Effector memory CD4-positive, alpha-beta T cell (primary cell): Measurements from ENCODE around the gene CLDN34.
A peak's percentile ranks its signal among the peaks of the same experiment; 100 is the strongest.

Experiments
- DNase-seq, 3 donors: peaks; one replicate each; pipeline ENCODE4 v3.0.0-alpha.2; 2020
- H3K27ac ChIP-seq: 2 replicates; pipeline ENCODE4 v1.7.0; 2013; ENCODE audit warnings: mild to moderate bottlenecking, low read length, moderate library complexity; ENCODE audit not compliant: insufficient read depth, poor library complexity, severe bottlenecking
- H3K27me3 ChIP-seq: replicated peaks from 2 replicates; pipeline ENCODE4 v1.7.0; 2013; ENCODE audit warnings: mild to moderate bottlenecking, low read length; ENCODE audit not compliant: insufficient read depth, control insufficient read depth, poor library complexity, severe bottlenecking
- H3K36me3 ChIP-seq: 2 replicates; pipeline ENCODE4 v1.7.0; 2013; ENCODE audit warnings: mild to moderate bottlenecking, low read length, moderate library complexity; ENCODE audit not compliant: control insufficient read depth, insufficient read depth
- H3K4me1 ChIP-seq: 2 replicates; pipeline ENCODE4 v1.7.0; 2013; ENCODE audit warnings: low read length, mild to moderate bottlenecking; ENCODE audit not compliant: control insufficient read depth, insufficient read depth, poor library complexity, severe bottlenecking
- H3K4me3 ChIP-seq: 2 replicates; pipeline ENCODE4 v1.7.0; 2013; ENCODE audit warnings: low read length, low read depth, mild to moderate bottlenecking; ENCODE audit not compliant: insufficient read depth, poor library complexity, severe bottlenecking
- H3K9me3 ChIP-seq: 2 replicates; pipeline ENCODE4 v1.7.0; 2013; ENCODE audit warnings: mild to moderate bottlenecking, low read length, moderate library complexity; ENCODE audit not compliant: control insufficient read depth

CLDN34 gene

GRCh38 chrX:9961750-9962149, 5.4 kb upstream of the CLDN34 start:
- H3K4me1 ChIP-seq = no peaks in the 10 kb centered on the region
- no peak for DNase-seq
- no peak overlapping the region for H3K27ac ChIP-seq
- H3K9me3 ChIP-seq = no peaks in the 10 kb centered on the region
- no peaks in the 10 kb centered on the region for H3K36me3 ChIP-seq
- no peaks in the 10 kb centered on the region for H3K27me3 ChIP-seq
- H3K4me3 ChIP-seq = no peak overlapping the region

GRCh38 chrX:9977635-9978034, 10.5 kb downstream of the CLDN34 start:
- Histone ChIP-seq H3K27me3 (no peaks in the 10 kb centered on the region), H3K4me3 (no peak overlapping the region), H3K27ac (no peak overlapping the region), H3K9me3 (no peaks in the 10 kb centered on the region), H3K4me1 (no peaks in the 10 kb centered on the region), H3K36me3 (no peaks in the 10 kb centered on the region)
- DNase-seq = no peak

- Histone ChIP-seq H3K27me3 (no peaks in the 10 kb centered on the region), H3K27ac (no peak overlapping the region), H3K4me1 (no peaks in the 10 kb centered on the region), H3K36me3 (no peaks in the 10 kb centered on the region), H3K4me3 (no peak overlapping the region), H3K9me3 (no peaks in the 10 kb centered on the region)
- DNase-seq = no peak
These were observed 13.2 kb downstream of the CLDN34 start for GRCh38 chrX:9980401-9980800.

- no peaks in the 10 kb centered on the region for H3K9me3 ChIP-seq
- no peak for DNase-seq
- no peak overlapping the region for H3K27ac ChIP-seq
- H3K4me1 ChIP-seq = no peaks in the 10 kb centered on the region
- H3K27me3 ChIP-seq = no peaks in the 10 kb centered on the region
- no peak overlapping the region for H3K4me3 ChIP-seq
- no peaks in the 10 kb centered on the region for H3K36me3 ChIP-seq
These were observed 13.8 kb downstream of the CLDN34 start for GRCh38 chrX:9980927-9981326.

GRCh38 chrX:9983441-9983840, 16.3 kb downstream of the CLDN34 start:
- H3K36me3 ChIP-seq = no peaks in the 10 kb centered on the region
- no peaks in the 10 kb centered on the region for H3K27me3 ChIP-seq
- no peak overlapping the region for H3K4me3 ChIP-seq
- no peaks in the 10 kb centered on the region for H3K9me3 ChIP-seq
- no peak overlapping the region for H3K27ac ChIP-seq
- DNase-seq = no peak
- no peaks in the 10 kb centered on the region for H3K4me1 ChIP-seq

GRCh38 chrX:9983846-9984245, 16.7 kb downstream of the CLDN34 start:
- H3K27me3 ChIP-seq = no peaks in the 10 kb centered on the region
- no peak for DNase-seq
- no peaks in the 10 kb centered on the region for H3K4me1 ChIP-seq
- no peak overlapping the region for H3K27ac ChIP-seq
- H3K36me3 ChIP-seq = no peaks in the 10 kb centered on the region
- H3K4me3 ChIP-seq = no peak overlapping the region
- no peaks in the 10 kb centered on the region for H3K9me3 ChIP-seq

GRCh38 chrX:9988762-9989161, 21.6 kb downstream of the CLDN34 start:
- Histone ChIP-seq H3K4me3 (no peak overlapping the region), H3K9me3 (no peaks in the 10 kb centered on the region), H3K27ac (no peak overlapping the region), H3K4me1 (no peaks in the 10 kb centered on the region), H3K36me3 (no peaks in the 10 kb centered on the region), H3K27me3 (no peaks in the 10 kb centered on the region)
- no peak for DNase-seq

- Histone ChIP-seq H3K4me1 (no peaks in the 10 kb centered on the region), H3K27me3 (no peaks in the 10 kb centered on the region), H3K4me3 (no peak overlapping the region), H3K27ac (no peak overlapping the region), H3K36me3 (no peaks in the 10 kb centered on the region), H3K9me3 (no peaks in the 10 kb centered on the region)
- DNase-seq = no peak
These were observed 24.9 kb downstream of the CLDN34 start for GRCh38 chrX:9992061-9992460.

GRCh38 chrX:9992724-9993123, 25.6 kb downstream of the CLDN34 start:
- H3K4me3 ChIP-seq = no peak overlapping the region
- no peak overlapping the region for H3K27ac ChIP-seq
- no peaks in the 10 kb centered on the region for H3K36me3 ChIP-seq
- H3K4me1 ChIP-seq = no peaks in the 10 kb centered on the region
- no peaks in the 10 kb centered on the region for H3K9me3 ChIP-seq
- no peak for DNase-seq
- no peaks in the 10 kb centered on the region for H3K27me3 ChIP-seq

GRCh38 chrX:9995855-9996339, 28.7 kb downstream of the CLDN34 start:
- H3K4me3 ChIP-seq = no peak overlapping the region
- no peaks in the 10 kb centered on the region for H3K36me3 ChIP-seq
- H3K4me1 ChIP-seq = no peaks in the 10 kb centered on the region
- no peaks in the 10 kb centered on the region for H3K27me3 ChIP-seq
- no peak overlapping the region for H3K27ac ChIP-seq
- H3K9me3 ChIP-seq = no peaks in the 10 kb centered on the region
- peak; percentile 63 to 75 (median 68) for DNase-seq

GRCh38 chrX:9997041-9997440, 29.9 kb downstream of the CLDN34 start:
- H3K36me3 ChIP-seq = no peaks in the 10 kb centered on the region
- no peak overlapping the region for H3K27ac ChIP-seq
- no peaks in the 10 kb centered on the region for H3K27me3 ChIP-seq
- no peaks in the 10 kb centered on the region for H3K9me3 ChIP-seq
- H3K4me3 ChIP-seq = no peak overlapping the region
- DNase-seq = no peak
- no peaks in the 10 kb centered on the region for H3K4me1 ChIP-seq
